Measurements from ENCODE around the gene SGO2. TPM values are rescaled to one million over a fixed set of nuclear protein-coding genes. Genes with fewer than 3 reads are reported as not detected.

SGO2 gene
- total and polyA plus RNA-seq, 2 of the 13 experiments (the other 11 are each of a cell fraction or from before 2014, with no cell fraction given) = 5.1 to 16.2 TPM

- TF ChIP-seq RBM39 (IDR thresholded peaks at IDR 0.05; ENCODE audit: low read depth, low read length, poor library complexity, severe bottlenecking) (peak; percentile 75), KMT2B (CRISPR knock-in tag; IDR thresholded peaks at IDR 0.05) (no peak), ZNF142 (CRISPR knock-in tag; IDR thresholded peaks at IDR 0.05) (peak; percentile 79), NCOA1 (CRISPR knock-in tag; IDR thresholded peaks at IDR 0.05) (no peak), ZNF790 (CRISPR knock-in tag; IDR thresholded peaks at IDR 0.05; ENCODE audit: borderline replicate concordance) (no peak), NKX3-1 (CRISPR knock-in tag; IDR thresholded peaks at IDR 0.05) (peak; percentile 42; the same call in 1 of the 2 replicates), SMARCC2 (IDR thresholded peaks at IDR 0.05) (no peak), ZNF589 (CRISPR knock-in tag; conservative IDR thresholded peaks at IDR 0.05) (no peak), ZNF678 (CRISPR knock-in tag; IDR thresholded peaks at IDR 0.05) (0 out of 2 replicates have a peak, but pooled peaks have one; percentile 57), RFXAP (CRISPR knock-in tag; IDR thresholded peaks at IDR 0.05; ENCODE audit: borderline replicate concordance) (peak; percentile 69; the same call in 1 of the 2 replicates), BATF2 (CRISPR knock-in tag; IDR thresholded peaks at IDR 0.05) (no peak), RFXANK (CRISPR knock-in tag; IDR thresholded peaks at IDR 0.05) (no peak), ZNF672 (CRISPR knock-in tag; IDR thresholded peaks at IDR 0.05) (no peak), KLF11 (CRISPR knock-in tag; IDR thresholded peaks at IDR 0.05) (no peak), TARDBP (CRISPR knock-in tag; IDR thresholded peaks at IDR 0.05) (no peak; the same call in 1 of the 2 replicates)
These were observed 60.0 kb downstream of the SGO2 start, which contains the start of gene AOX1 (continued) for GRCh38 chr2:200585730-200586643.

Measured in HepG2 (cell line).